Stimulated activated CD4-positive, alpha-beta T cell treated with anti-CD3 and anti-CD28 coated beads, Interleukin-2, amount 100 ng/mL, for 48 hours (primary cell): ENCODE data around the gene A4GNT.

ENCODE experiments used
- DNase-seq, 2 donors: peaks; one replicate each; pipeline ENCODE4 v3.0.0-alpha.2; 2020

Gene A4GNT

DNA sequence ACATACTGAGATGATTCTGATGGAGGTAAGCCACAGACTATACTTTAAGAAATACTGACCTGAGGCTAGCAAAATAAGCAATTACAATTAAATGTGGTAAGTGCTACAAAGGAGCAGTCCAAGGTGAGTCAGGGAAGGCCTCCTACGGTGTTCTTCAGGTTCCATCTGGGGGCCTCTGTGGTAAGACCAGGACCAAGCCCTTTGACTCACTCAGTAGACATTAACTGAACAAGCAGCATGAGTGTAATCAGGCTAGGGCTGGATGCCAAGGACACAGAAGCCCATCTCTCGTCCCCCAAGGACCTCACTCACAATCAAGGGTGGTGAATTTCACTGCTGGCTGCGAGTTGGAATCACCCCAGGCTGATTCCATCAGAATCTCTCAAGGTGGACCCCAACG, 54.1 kb downstream of the A4GNT start:
- no peak for DNase-seq
